HCT116 (cell line): ENCODE data around the gene GSPT1. TPM values are rescaled to one million over a fixed set of nuclear protein-coding genes. Genes with fewer than 3 reads are reported as not detected.

Experiments used
- ATAC-seq: fragments of 200-7000 bp; cut with Tn5 transposase; 2 replicates; pipeline ENCODE4 v1.9.1; 2020; ENCODE audit warnings: mild to moderate bottlenecking, moderate library complexity
- BruUV-seq: library from RNA; stranded (reverse); fragments of 400-500 nt; replicated peaks from 2 replicates; lab custom pipeline; 2021; lab: Mats Ljungman, UMichigan
- CTCF ChIA-PET: fragments of 300-600 bp; sonication (Branson Sonifier 250); formaldehyde crosslinking; loops from one replicate; lab custom pipeline; 2021; ENCODE audit warnings: antibody characterized with exemption; lab: Charles Lee
- POLR2A ChIA-PET: fragments of 300-600, 350-600 bp; sonication (Branson Sonifier 250); formaldehyde crosslinking; loops from one replicate; lab custom pipeline; 2021; ENCODE audit warnings: antibody characterized with exemption; lab: Charles Lee
- RAD21 ChIA-PET, 2 experiments: fragments of 300-600 bp; sonication (Branson Sonifier 250); formaldehyde crosslinking; loops; one replicate each; lab custom pipeline; 2023; ENCODE audit warnings: low total read pairs in 2 of 2; ENCODE audit not compliant: uncharacterized antibody in 2 of 2, unreplicated experiment in 2 of 2, low non-redundant PET in 1 of 2; lab: Charles Lee
- DNase-seq: peaks from one replicate; pipeline ENCODE4 v3.0.0-alpha.2; 2010; ENCODE audit warnings: low read depth, low spot score
- H2AFZ ChIP-seq: fragments of 200-600 bp; shearing (Covaris generic), sonication (generic); 2 replicates; pipeline ENCODE4 v1.6.1; 2017; ENCODE audit warnings: low read depth, mixed run types, mixed read lengths, antibody characterized with exemption, low read length; ENCODE audit not compliant: poor library complexity, severe bottlenecking
- H3K27ac ChIP-seq: 2 replicates; pipeline ENCODE4 v1.5.1; 2012; ENCODE audit warnings: low read depth, low read length
- H3K27me3 ChIP-seq: fragments of 200-600 bp; sonication (generic); 2 replicates; pipeline ENCODE4 v1.6.1; 2016; ENCODE audit warnings: mixed run types, low read length, mixed read lengths; ENCODE audit not compliant: insufficient read depth
- H3K36me3 ChIP-seq, 2 experiments: fragments of 200-500 bp in 1 of 2; fragments of 200-600 bp in 1 of 2; sonication (Bioruptor generic) in 1 of 2; sonication (generic) in 1 of 2; 2 replicates each; pipeline versions ENCODE4 v1.5.1 to v1.6.1; 2014 to 2016; ENCODE audit warnings: low read length in 2 of 2, inconsistent platforms in 1 of 2, mixed read lengths in 1 of 2, mixed run types in 1 of 2; ENCODE audit not compliant: insufficient read depth in 2 of 2, control insufficient read depth in 1 of 2
- H3K4me1 ChIP-seq, 2 experiments: fragments of 200-600 bp in 1 of 2; sonication (generic) in 1 of 2; 2 replicates each; pipeline versions ENCODE4 v1.5.1 to v1.6.1; 2012 to 2017; ENCODE audit warnings: low read length in 2 of 2, inconsistent platforms in 1 of 2, mild to moderate bottlenecking in 1 of 2, mixed read lengths in 1 of 2, mixed run types in 1 of 2, moderate library complexity in 1 of 2; ENCODE audit not compliant: insufficient read depth in 2 of 2, control insufficient read depth in 1 of 2
- H3K4me2 ChIP-seq: fragments of 200-600 bp; sonication (generic); 2 replicates; pipeline ENCODE4 v1.6.1; 2017; ENCODE audit warnings: mixed run types, low read length, mixed read lengths
- H3K4me3 ChIP-seq, 2 experiments: fragments of 200-600 bp in 1 of 2; sonication (generic) in 1 of 2; replicated peaks in 1 of 2; 2 replicates each; pipeline ENCODE4 v1.5.1; 2011 to 2016; ENCODE audit warnings: low read length in 2 of 2, control low read depth in 1 of 2, low read depth in 1 of 2, mild to moderate bottlenecking in 1 of 2, mixed read lengths in 1 of 2, mixed run types in 1 of 2
- H3K79me2 ChIP-seq: fragments of 200-600 bp; sonication (generic); 2 replicates; pipeline ENCODE4 v1.6.1; 2017; ENCODE audit warnings: mild to moderate bottlenecking, mixed run types, low read length, moderate library complexity, mixed read lengths; ENCODE audit not compliant: insufficient read depth
- H3K9ac ChIP-seq: fragments of 200-600 bp; sonication (generic); 2 replicates; pipeline ENCODE4 v1.6.1; 2016; ENCODE audit warnings: low read length, mixed read lengths
- H3K9me2 ChIP-seq: fragments of 200-600 bp; sonication (generic), shearing (Covaris generic); 2 replicates; pipeline ENCODE4 v1.6.1; 2017; ENCODE audit warnings: mixed run types, mild to moderate bottlenecking, moderate library complexity; ENCODE audit not compliant: insufficient read depth
- H3K9me3 ChIP-seq, 2 experiments: fragments of 200-500 bp in 1 of 2; fragments of 200-600 bp in 1 of 2; sonication (Bioruptor generic) in 1 of 2; sonication (generic) in 1 of 2; 2 replicates each; pipeline ENCODE4 v1.6.1; 2014 to 2017; ENCODE audit warnings: low read length in 2 of 2, mixed read lengths in 2 of 2, inconsistent platforms in 1 of 2, low read depth in 1 of 2, mild to moderate bottlenecking in 1 of 2, mixed run types in 1 of 2, moderate library complexity in 1 of 2; ENCODE audit not compliant: control insufficient read depth in 1 of 2, insufficient read depth in 1 of 2
- H4K20me1 ChIP-seq: fragments of 200-600 bp; sonication (generic), shearing (Covaris generic); 2 replicates; pipeline ENCODE4 v1.6.1; 2017; ENCODE audit warnings: mixed run types, mild to moderate bottlenecking, moderate library complexity; ENCODE audit not compliant: insufficient read depth
- CTCF ChIP-seq, 3 experiments: fragments of 200-600 bp in 1 of 3; sonication (generic) in 1 of 3; IDR thresholded peaks in 2 of 3; conservative IDR thresholded peaks in 1 of 3; 2 replicates each; pipeline ENCODE4 v1.5.1; 2012 to 2017; ENCODE audit warnings: low read depth in 2 of 3, low read length in 2 of 3, antibody characterized with exemption in 1 of 3, borderline replicate concordance in 1 of 3, control low read depth in 1 of 3, mild to moderate bottlenecking in 1 of 3, mixed read lengths in 1 of 3, mixed run types in 1 of 3, moderate library complexity in 1 of 3; ENCODE audit not compliant: insufficient read depth in 1 of 3
- FOSL1 ChIP-seq: IDR thresholded peaks from 2 replicates; pipeline ENCODE4 v1.6.1; 2012; ENCODE audit warnings: low read depth
- RAD21 ChIP-seq: IDR thresholded peaks from 2 replicates; pipeline ENCODE4 v1.6.1; 2012; ENCODE audit warnings: low read depth, mild to moderate bottlenecking
- intact Hi-C: fragments of 100-400 bp; cut with micrococcal nuclease; formaldehyde crosslinking; loops from 2 replicates; pipeline ENCODE4 v1.10.0; 2022
- total RNA-seq: library from RNA; stranded (reverse); gene quantifications from one replicate; pipeline ENCODE4 v1.2.1, GENCODE V29; 2021; ENCODE audit not compliant: unreplicated experiment
- TF ChIP-seq, protein P1 (sequence below): IDR thresholded peaks from 2 replicates; pipeline ENCODE4 v1.6.1; 2011; ENCODE audit warnings: mild to moderate bottlenecking, low read length, moderate library complexity; ENCODE audit not compliant: insufficient replicate concordance; ENCODE audit errors: extremely low read depth

Gene GSPT1
- total RNA-seq, 1 experiment from 2014 or later, result 148 TPM

- no peaks in the 10 kb centered on the region for H3K4me1 ChIP-seq
- no peaks in the 10 kb centered on the region for H3K36me3 ChIP-seq
- intact Hi-C loops, result no loop called here
- TF ChIP-seq, protein P1, sequence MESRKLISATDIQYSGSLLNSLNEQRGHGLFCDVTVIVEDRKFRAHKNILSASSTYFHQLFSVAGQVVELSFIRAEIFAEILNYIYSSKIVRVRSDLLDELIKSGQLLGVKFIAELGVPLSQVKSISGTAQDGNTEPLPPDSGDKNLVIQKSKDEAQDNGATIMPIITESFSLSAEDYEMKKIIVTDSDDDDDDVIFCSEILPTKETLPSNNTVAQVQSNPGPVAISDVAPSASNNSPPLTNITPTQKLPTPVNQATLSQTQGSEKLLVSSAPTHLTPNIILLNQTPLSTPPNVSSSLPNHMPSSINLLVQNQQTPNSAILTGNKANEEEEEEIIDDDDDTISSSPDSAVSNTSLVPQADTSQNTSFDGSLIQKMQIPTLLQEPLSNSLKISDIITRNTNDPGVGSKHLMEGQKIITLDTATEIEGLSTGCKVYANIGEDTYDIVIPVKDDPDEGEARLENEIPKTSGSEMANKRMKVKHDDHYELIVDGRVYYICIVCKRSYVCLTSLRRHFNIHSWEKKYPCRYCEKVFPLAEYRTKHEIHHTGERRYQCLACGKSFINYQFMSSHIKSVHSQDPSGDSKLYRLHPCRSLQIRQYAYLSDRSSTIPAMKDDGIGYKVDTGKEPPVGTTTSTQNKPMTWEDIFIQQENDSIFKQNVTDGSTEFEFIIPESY, result no peak
- H3K9me3 ChIP-seq, result no peaks in the 10 kb centered on the region
- H3K79me2 ChIP-seq, result no peaks in the 10 kb centered on the region
- H3K9ac ChIP-seq, result no peak overlapping the region
- no peak overlapping the region for H3K4me3 ChIP-seq
- CTCF ChIA-PET, result no interaction called here
- no peak overlapping the region for H2AFZ ChIP-seq
- POLR2A ChIA-PET, result no interaction called here
- RAD21 ChIA-PET, result no interaction called here
- no peaks in the 10 kb centered on the region for H4K20me1 ChIP-seq
- no peaks in the 10 kb centered on the region for H3K9me2 ChIP-seq
- DNase-seq, result no peak
- H3K27me3 ChIP-seq, result no peaks in the 10 kb centered on the region
- no peak overlapping the region for H3K4me2 ChIP-seq
- no TSS peak for BruUV-seq
- no peak overlapping the region for H3K27ac ChIP-seq
- no peak for ATAC-seq
These were observed 34.6 kb upstream of the GSPT1 start for GRCh38 chr16:11950388-11950787.

- DNase-seq (peak; percentile 28), ATAC-seq (peak; percentile 99)
- TF ChIP-seq FOSL1 (no peak), CTCF (IDR thresholded peaks at IDR 0.05 in 2 of 3, conservative IDR thresholded peaks at IDR 0.05 in 1 of 3; ENCODE audit: borderline replicate concordance in 1 of 3, insufficient read depth in 1 of 3, low read depth in 2 of 3, low read length in 2 of 3) (peak; percentile 47 to 70 (median 51); a peak in 5 of 6 replicates), RAD21 (peak; percentile 83)
- Histone ChIP-seq H3K27me3 (no peaks in the 10 kb centered on the region), H3K9ac (no peak overlapping the region), H3K36me3 (no peaks in the 10 kb centered on the region), H3K79me2 (no peaks in the 10 kb centered on the region), H3K4me2 (no peak overlapping the region), H3K9me3 (no peaks in the 10 kb centered on the region), H3K4me3 (no peak overlapping the region), H4K20me1 (no peaks in the 10 kb centered on the region), H2AFZ (no peak overlapping the region), H3K27ac (no peak overlapping the region), H3K4me1 (no peaks in the 10 kb centered on the region), H3K9me2 (no peaks in the 10 kb centered on the region)
- intact Hi-C loops, result loop anchor here (1.0 kb wide), 1 partner anchor 119 kb away; no protein-coding TSS in a partner anchor
- ChIA-PET RAD21 (interaction anchor here in 1 of 2 experiments (1.7 kb wide), 1 partner anchor 118 kb away, joined by 11 read pairs; no protein-coding TSS in a partner anchor), CTCF (interaction anchor here (0.7 to 1.9 kb wide), 2 partner anchors 118 to 553 kb away, joined by 3 to 34 read pairs; no protein-coding TSS in a partner anchor), POLR2A (no interaction called here)
- BruUV-seq, result no TSS peak
These were observed 33.8 kb upstream of the GSPT1 start for GRCh38 chr16:11949527-11949926.
